ENCODE measurements around the gene FADS2.

The FADS2 gene

GRCh38 chr11:61892085-61892370 lies 63.9 kb downstream of the FADS2 start:
- no peak for DNase-seq

GRCh38 chr11:61893981-61894380 lies 65.9 kb downstream of the FADS2 start:
- Histone ChIP-seq H3K27ac (no peak overlapping the region), H3K36me3 (no peaks in the 10 kb centered on the region), H3K9me3 (ENCODE audit: severe bottlenecking) (no peaks in the 10 kb centered on the region), H3K27me3 (ENCODE audit: insufficient read depth, low read depth, severe bottlenecking) (no peaks in the 10 kb centered on the region), H3K4me3 (ENCODE audit: low read depth, low read length) (no peak overlapping the region)
- DNase-seq, result no peak
- no peak for TF ChIP-seq CTCF (IDR thresholded peaks at IDR 0.05; ENCODE audit: low read depth, low read length)

More at GRCh38 chr11:61892085-61892370, 63.9 kb downstream of the FADS2 start:
- Histone ChIP-seq H3K27me3 (ENCODE audit: insufficient read depth, low read depth, severe bottlenecking) (no peaks in the 10 kb centered on the region), H3K9me3 (ENCODE audit: severe bottlenecking) (no peaks in the 10 kb centered on the region), H3K4me3 (ENCODE audit: low read depth, low read length) (peak overlapping the region; percentile 51), H3K27ac (no peak overlapping the region), H3K36me3 (no peaks in the 10 kb centered on the region)
- TF ChIP-seq CTCF (IDR thresholded peaks at IDR 0.05; ENCODE audit: low read depth, low read length), result no peak

- TF ChIP-seq CTCF (IDR thresholded peaks at IDR 0.05; ENCODE audit: low read depth, low read length), result no peak
- Histone ChIP-seq H3K27me3 (ENCODE audit: insufficient read depth, low read depth, severe bottlenecking) (no peaks in the 10 kb centered on the region), H3K9me3 (ENCODE audit: severe bottlenecking) (no peaks in the 10 kb centered on the region), H3K27ac (no peak overlapping the region), H3K36me3 (no peaks in the 10 kb centered on the region), H3K4me3 (ENCODE audit: low read depth, low read length) (no peak overlapping the region)
- no peak for DNase-seq
Observed at GRCh38 chr11:61895046-61895717, 67.1 kb downstream of the FADS2 start.

GRCh38 chr11:61895718-61896059 lies 67.6 kb downstream of the FADS2 start:
- no peaks in the 10 kb centered on the region for H3K9me3 ChIP-seq (ENCODE audit: severe bottlenecking)
- DNase-seq, result no peak
- H3K4me3 ChIP-seq (ENCODE audit: low read depth, low read length), result no peak overlapping the region
- H3K27me3 ChIP-seq (ENCODE audit: insufficient read depth, low read depth, severe bottlenecking), result no peaks in the 10 kb centered on the region
- no peaks in the 10 kb centered on the region for H3K36me3 ChIP-seq
- TF ChIP-seq CTCF (IDR thresholded peaks at IDR 0.05; ENCODE audit: low read depth, low read length), result no peak
- H3K27ac ChIP-seq, result no peak overlapping the region

- Histone ChIP-seq H3K9me3 (ENCODE audit: severe bottlenecking) (no peaks in the 10 kb centered on the region), H3K36me3 (no peaks in the 10 kb centered on the region), H3K27me3 (ENCODE audit: insufficient read depth, low read depth, severe bottlenecking) (no peaks in the 10 kb centered on the region), H3K27ac (no peak overlapping the region), H3K4me3 (ENCODE audit: low read depth, low read length) (no peak overlapping the region)
- no peak for DNase-seq
- no peak for TF ChIP-seq CTCF (IDR thresholded peaks at IDR 0.05; ENCODE audit: low read depth, low read length)
Observed at GRCh38 chr11:61896665-61897386, 68.7 kb downstream of the FADS2 start.

All from WERI-Rb-1 (cell line).